GM18508 (cell line): ENCODE results near the gene CERS1.
A peak's percentile ranks its signal among the peaks of the same experiment; 100 is the strongest.
"Not testable (repeated sequence)": the region's sequence is repeated elsewhere in the genome, so short reads cannot be mapped to it uniquely, and the experiment has no call there.

Experiments
- ATAC-seq: cut with Tn5 transposase; IDR thresholded peaks from one replicate; pipeline ENCODE4 v1.9.1; 2021; ENCODE audit warnings: moderate number of reproducible peaks; ENCODE audit not compliant: insufficient read depth, unreplicated experiment

The CERS1 gene

DNA sequence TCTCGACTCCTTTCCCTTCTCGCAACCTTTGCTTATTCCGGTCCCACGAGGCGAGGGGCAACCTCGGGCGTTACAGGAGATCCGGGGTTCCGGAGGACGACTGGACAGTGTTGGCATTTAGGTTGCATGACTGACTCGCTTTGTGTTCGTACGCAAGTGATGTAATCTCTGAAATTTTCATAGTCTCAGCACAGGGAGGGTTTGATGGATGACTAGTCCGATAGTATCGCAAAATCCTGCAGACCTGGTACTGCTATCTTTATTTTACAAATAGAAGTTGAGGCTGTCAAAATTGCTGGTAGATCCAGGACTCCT lies 23.9 kb upstream of the CERS1 start:
- ATAC-seq = no peak

DNA sequence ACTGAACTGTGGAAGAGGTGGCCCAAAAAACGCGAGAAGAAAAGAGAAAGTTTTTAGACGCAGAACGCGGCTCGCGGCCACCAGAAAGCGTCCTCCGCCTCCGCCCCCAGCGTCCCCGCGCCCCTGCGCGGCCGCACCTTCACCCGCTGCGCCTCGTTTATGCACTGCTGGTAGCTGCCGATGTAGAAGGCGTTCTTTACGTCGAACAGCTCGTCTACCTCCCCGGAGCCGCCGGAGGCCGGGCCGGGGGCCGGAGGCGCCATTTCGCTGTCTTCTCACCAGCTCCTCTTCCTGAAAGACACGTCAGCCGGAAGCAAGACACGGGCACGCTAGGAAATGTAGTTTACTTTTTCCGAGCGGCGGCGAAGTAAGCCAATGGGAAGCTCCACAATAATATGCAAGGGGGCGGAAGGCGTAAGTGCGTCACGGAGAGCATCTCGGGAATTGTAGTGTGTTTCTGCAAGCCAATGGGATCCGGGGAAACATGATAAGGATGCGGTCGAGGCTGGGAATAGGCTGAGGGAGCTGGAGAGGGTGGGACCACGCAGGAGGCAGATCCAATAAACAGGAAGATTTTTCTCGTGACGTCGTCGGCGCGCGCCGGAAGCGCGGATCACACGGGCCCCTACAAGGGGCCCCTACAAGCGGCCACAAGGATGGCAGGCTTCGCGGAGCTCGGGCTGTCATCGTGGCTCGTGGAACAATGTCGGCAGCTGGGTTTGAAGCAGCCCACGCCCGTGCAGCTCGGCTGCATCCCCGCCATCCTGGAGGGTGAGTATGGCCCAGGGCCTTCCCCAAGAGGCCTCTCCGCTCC lies 23.3 kb upstream of the CERS1 start, which contains the start of the genes COPE and DDX49:
COPE (minus strand) TSS at position 302 of the 814 bp plus-strand sequence; CDS start at position 263, 39 bp downstream.
DDX49 (plus strand) TSS at position 630 of the 814 bp plus-strand sequence; CDS start at position 657, 27 bp downstream.
- ATAC-seq = peak; percentile 84

DNA sequence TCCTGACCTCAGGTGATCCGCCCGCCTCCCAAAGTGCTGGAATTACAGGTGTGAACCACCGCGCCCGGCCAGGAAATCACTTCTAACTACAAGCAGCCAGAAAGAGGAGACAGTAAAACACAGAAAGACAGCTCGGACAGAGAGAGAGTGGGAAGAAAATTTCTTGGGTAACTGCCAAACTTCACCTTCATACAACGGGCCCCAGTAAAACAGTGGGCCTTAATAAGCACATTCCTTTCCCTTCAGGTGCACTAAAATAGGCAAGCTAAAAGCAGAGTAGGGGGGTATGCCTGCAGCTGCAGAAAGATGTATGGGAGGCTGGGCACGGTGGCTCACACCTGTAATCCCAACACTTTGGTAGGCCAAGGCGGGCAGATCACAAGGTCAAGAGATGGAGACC lies 21.6 kb upstream of the CERS1 start:
- not testable (repeated sequence) for ATAC-seq

DNA sequence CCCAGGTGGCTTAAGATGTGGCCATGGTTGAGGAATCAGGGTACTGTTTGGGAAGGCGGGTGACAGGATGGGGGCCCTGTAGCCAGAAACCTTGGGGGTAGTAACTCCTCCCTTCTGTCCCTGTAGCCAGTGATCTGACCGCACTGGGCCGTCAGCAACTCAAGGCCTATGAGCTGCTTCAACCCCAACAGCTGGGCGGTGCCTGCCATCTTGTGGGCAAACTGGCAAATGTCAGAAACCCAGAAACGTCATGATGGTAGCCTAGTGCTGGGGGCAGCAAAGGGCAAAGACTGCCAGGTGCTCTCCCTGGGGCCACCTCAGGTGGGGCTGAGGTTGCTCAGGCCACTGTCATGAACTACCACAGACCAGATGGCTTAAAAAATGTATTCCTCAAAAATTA lies 19.7 kb upstream of the CERS1 start:
- ATAC-seq = no peak

DNA sequence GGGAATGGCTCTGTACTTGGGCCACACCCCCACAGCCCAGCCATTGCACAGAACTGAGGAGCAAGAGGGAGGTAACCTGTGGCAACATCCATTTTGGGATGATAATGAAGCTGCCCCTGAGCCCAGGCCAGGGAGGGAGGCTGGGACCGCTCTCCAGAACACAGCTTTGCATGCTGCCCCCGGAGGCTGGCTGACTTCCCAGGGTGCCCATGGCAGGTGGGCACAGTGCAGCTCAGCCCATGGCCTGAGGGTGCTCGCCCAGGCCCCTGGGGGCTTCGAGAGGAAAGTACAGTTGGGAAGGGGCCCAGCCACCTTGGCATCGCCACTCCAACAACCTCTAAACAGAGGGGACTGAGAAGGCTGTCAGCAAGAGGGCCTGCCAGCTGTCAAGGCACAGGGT lies 17.5 kb upstream of the CERS1 start:
- no peak for ATAC-seq

GRCh38 chr19:18912933-18913332 lies 17.0 kb upstream of the CERS1 start:
- no peak for ATAC-seq

GRCh38 chr19:18910801-18911436 lies 15.0 kb upstream of the CERS1 start:
- ATAC-seq = no peak

DNA sequence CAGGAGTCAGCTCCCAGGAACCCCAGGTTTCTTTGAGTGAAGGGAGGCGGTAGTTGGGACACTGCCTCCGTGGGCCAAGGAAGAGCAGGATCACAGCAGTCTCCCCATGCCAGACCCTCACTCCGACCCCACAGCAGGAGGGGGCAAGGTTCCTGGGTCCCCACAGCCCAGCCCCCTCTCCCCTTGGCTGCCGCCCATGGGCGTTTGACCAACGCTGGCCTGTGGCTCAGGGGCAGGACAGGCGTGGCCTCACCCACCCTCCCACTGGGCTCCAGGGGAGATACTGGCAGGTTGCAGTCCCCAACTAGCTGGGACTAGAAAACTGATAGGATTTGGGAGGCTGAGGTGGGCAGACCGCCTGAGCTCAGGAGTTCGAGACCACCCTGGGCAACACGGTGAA lies 14.1 kb upstream of the CERS1 start:
- ATAC-seq = no peak

DNA sequence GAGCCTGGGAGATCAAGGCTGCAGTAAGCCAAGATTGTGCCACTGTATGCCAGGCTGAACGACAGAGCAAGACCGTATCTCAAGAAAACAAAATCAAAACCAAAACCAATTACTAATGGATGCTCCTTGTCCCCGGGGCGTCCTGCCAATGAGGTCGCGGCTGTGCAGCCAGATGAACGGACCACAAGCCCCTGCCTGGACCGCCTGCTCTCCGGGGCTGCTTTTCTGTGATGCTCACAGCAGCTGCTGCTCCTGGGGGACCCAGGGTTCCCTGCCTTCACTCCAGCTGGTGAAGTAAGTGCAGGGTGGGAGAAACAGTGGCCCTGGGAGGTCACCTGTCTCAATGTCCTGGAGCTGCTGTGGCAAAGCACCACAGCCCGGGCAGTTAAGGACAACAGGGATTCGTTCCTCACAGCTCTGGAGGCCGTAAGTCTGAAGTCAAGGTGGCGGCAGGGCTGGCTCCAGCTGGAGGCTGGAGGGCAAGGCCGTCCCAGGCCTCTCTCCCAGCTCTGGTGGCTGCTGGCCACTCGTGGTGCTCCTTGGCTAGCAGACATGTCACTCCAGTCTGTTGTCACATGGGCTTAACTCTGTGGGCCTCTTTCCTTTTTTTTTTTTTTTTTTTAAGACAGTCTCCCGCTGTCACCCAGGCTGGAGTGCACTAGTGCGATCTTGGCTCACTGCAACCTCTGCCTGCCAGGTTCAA lies 13.1 kb upstream of the CERS1 start:
- no peak for ATAC-seq

- ATAC-seq = no peak
These were observed 10.9 kb upstream of the CERS1 start for GRCh38 chr19:18906605-18907519.

DNA sequence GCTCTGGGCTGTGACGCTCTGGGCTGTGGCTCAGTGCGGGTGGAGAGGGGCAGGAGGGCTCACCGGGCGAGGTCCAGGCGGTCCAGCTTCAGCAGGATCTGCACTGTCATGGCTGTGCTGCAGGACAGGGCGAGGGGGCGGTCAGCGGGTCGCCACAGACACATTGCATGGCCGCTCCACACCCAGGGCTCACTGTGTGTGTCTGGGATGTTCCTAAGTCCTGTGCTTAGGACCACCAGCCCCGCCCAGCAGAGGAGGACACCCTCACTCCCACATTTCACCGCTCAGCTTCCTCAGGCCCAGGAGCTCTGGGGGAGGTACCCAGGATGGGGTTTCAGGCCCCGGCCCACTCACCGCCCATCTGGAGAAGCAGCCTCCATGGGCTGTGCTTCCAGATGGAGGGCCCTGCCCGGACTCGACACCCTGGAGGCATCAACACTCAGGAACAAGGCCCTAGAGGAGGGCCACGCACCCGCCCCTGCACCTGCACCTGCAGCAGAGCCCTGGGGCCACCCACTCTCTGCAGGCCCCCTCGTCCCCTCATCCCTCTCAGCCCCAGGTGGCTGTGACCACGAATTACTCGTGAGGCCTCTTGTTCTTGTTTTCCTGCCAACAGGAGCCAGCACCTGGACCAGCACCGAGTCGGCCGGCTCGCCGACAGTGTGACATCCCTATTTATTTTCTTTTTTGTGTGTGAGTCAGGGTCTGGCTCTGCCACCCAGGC lies 9.7 kb upstream of the CERS1 start:
- no peak for ATAC-seq

- ATAC-seq = no peak
These were observed 9.1 kb upstream of the CERS1 start for GRCh38 chr19:18905058-18905456.

GRCh38 chr19:18904334-18905057 lies 8.5 kb upstream of the CERS1 start:
- no peak for ATAC-seq

DNA sequence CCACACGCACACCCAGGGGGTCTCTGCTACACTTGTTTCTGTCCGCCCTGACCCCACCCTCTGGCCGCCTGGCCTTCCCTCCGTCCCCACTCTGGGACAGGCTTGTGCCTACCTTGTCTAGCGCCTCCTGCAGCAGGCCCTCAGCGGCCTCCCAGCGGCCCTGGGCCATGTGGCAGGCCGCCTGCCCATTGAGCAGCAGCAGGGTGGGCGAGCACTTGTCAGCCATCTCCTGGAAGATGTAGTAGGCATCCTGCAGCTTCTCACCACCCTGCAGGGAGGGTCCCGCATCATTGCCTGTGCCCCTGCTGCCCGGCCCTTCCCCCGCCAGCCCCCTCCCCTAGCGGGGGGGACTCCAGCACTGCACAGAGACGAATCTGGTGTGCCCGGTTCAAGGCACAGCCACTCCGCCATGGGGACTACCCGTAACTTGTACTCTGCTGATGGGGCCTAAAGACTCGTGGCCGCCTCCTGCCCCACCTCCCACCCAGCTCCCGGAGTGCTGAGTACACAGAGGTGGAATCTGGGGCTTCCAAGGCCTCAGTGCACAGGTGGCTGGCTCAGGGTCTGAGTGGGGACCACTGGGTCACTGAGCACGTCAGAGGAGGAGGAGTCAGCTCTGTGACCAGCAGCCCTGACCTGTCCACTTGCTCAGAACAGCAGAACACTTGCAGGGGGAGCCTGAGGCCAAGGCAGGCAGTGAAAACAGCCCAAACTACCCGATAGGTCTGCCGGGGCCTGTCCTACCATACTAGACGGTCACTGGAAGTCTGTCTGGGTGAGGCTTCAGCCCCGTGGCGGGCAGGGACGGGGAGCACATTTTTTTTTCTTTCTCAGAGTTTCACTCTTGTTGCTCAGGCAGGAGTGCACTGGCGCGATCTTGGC lies 7.4 kb upstream of the CERS1 start:
- ATAC-seq = no peak

DNA sequence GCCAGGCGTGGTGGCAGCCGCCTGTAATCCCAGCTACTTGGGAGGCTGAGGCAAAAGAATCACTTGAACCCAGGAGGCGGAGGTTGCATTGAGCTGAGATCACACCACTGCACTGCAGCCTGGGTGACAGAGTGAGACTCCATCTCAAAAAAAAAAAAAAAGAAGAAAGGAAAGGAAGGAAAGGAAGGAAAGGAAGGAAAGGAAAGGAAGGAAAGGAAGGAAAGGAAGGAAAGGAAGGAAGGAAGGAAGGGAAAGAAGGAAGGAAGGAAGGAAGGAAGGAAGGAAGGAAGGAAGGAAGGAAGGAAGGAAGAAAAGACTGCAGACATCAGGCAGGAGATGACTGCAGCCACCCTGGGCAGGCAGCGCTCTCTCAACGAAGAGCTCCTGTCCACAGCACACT lies 6.6 kb upstream of the CERS1 start:
- not testable (repeated sequence) for ATAC-seq

- no peak for ATAC-seq
These were observed 5.5 kb upstream of the CERS1 start for GRCh38 chr19:18901491-18901890.

GRCh38 chr19:18900700-18901481 lies 4.9 kb upstream of the CERS1 start:
- ATAC-seq = no peak
